Measurements from ENCODE around the gene THNSL1.

- no peak for TF ChIP-seq CTCF (IDR thresholded peaks at IDR 0.05)
- no peak for TF ChIP-seq POLR2A (IDR thresholded peaks at IDR 0.05)
These were observed 31.3 kb downstream of the THNSL1 start for GRCh38 chr10:25047591-25048301.
